Measurements from ENCODE around the gene ENOX1.
A peak's percentile ranks its signal among the peaks of the same experiment; 100 is the strongest.

Gene ENOX1

DNA sequence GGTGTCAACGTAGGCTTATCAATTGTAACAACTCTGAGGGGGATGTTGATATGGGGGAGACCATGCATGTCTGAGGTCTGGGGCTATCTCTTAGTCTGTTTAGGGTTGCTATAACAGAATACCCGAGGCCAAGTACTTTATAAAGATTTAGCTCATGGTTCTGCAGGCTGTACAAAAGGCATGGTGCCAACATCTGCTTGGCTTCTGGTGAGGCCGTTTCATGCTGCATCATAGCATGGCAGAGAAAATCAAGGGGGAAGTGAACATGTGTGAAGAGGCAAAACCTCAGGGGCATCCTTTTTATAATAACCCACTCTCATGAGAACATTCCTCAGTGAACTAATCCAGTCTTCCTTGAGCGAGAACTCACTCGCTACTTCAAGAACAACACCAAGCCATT lies 353.8 kb downstream of the ENOX1 start:
- no peaks in the 10 kb centered on the region for H3K27me3 ChIP-seq (replicated peaks in 2 of 5; ENCODE audit: control insufficient read depth in 4 of 5, insufficient read depth in 5 of 5, low read length in 4 of 5)
- H3K27ac ChIP-seq (ENCODE audit: insufficient read depth in 1 of 2, low read depth in 1 of 2, low read length in 2 of 2, poor library complexity in 1 of 2, severe bottlenecking in 2 of 2): no peak overlapping the region
- 85% methylated on average over 3 of the region's 5 CpGs for WGBS (ENCODE audit: insufficient coverage)
- ChIA-PET POLR2A (no interaction called here), CTCF (no interaction called here)
- H3K4me1 ChIP-seq (ENCODE audit: control extremely low read depth in 1 of 4, control insufficient read depth in 4 of 4, insufficient read depth in 4 of 4, low read length in 3 of 4): no peaks in the 10 kb centered on the region
- H3K36me3 ChIP-seq (ENCODE audit: control insufficient read depth in 4 of 4, insufficient read depth in 4 of 4, low read length in 3 of 4): no peaks in the 10 kb centered on the region
- peak in 2 of 3 donors; percentile 1 to 34 for DNase-seq
- H3K9me3 ChIP-seq (ENCODE audit: control extremely low read depth in 1 of 5, control insufficient read depth in 4 of 5, insufficient read depth in 2 of 5, low read depth in 1 of 5, low read length in 4 of 5): no peaks in the 10 kb centered on the region
- H3K4me3 ChIP-seq (ENCODE audit: control insufficient read depth in 1 of 7, extremely low read depth in 1 of 7, insufficient read depth in 4 of 7, low read depth in 2 of 7, low read length in 6 of 7): no peak overlapping the region

DNA sequence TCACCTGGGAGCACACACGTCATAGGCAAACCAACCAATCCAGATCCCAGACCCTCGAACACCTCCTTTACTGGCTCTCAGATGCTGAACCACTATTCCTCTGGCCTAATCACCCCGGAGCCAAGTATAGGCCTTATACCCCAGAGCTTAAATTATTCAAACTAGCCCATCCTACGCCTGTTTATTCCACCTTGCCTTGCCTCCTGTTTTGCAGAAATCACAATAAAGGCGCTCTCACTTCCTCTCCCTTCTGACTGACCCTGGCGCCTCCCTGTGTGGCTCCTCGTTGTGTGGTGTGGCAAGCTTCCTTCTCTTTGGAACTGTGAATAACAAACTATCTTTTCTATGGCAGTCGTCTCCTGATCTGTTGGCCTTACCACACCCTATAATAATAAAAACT lies 354.9 kb downstream of the ENOX1 start:
- 100% methylated on average over 7 of the region's 8 CpGs for WGBS (ENCODE audit: insufficient coverage)
- POLR2A ChIA-PET: no interaction called here
- Histone ChIP-seq H3K4me3 (ENCODE audit: control insufficient read depth in 1 of 7, extremely low read depth in 1 of 7, insufficient read depth in 4 of 7, low read depth in 2 of 7, low read length in 6 of 7) (no peak overlapping the region), H3K27me3 (replicated peaks in 2 of 5; ENCODE audit: control insufficient read depth in 4 of 5, insufficient read depth in 5 of 5, low read length in 4 of 5) (no peaks in the 10 kb centered on the region), H3K4me1 (ENCODE audit: control extremely low read depth in 1 of 4, control insufficient read depth in 4 of 4, insufficient read depth in 4 of 4, low read length in 3 of 4) (no peaks in the 10 kb centered on the region), H3K9me3 (ENCODE audit: control extremely low read depth in 1 of 5, control insufficient read depth in 4 of 5, insufficient read depth in 2 of 5, low read depth in 1 of 5, low read length in 4 of 5) (no peaks in the 10 kb centered on the region), H3K36me3 (ENCODE audit: control insufficient read depth in 4 of 4, insufficient read depth in 4 of 4, low read length in 3 of 4) (no peaks in the 10 kb centered on the region), H3K27ac (ENCODE audit: insufficient read depth in 1 of 2, low read depth in 1 of 2, low read length in 2 of 2, poor library complexity in 1 of 2, severe bottlenecking in 2 of 2) (no peak overlapping the region)
- no peak for DNase-seq
- CTCF ChIA-PET: no interaction called here

DNA sequence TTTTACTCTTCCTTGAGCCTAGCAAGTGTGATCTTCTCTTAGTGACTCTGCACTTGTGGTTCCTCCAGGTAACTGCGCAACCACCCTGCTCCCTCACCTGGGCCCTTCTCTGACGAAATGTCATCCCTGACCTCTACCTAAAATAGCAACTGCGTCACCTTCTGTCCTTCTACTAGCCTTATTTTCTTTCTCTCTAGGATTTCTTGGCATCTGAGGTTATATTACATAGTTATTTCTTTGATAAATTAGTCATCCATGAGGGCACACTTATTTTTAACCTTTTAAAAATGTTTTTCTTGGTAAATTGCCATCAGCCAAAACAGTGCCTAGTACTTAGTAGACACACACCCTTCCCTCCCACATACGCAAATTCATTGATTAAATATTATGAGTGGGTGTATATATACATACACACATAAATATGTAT lies 355.5 kb downstream of the ENOX1 start:
- Histone ChIP-seq H3K27ac (ENCODE audit: insufficient read depth in 1 of 2, low read depth in 1 of 2, low read length in 2 of 2, poor library complexity in 1 of 2, severe bottlenecking in 2 of 2) (no peak overlapping the region), H3K9me3 (ENCODE audit: control extremely low read depth in 1 of 5, control insufficient read depth in 4 of 5, insufficient read depth in 2 of 5, low read depth in 1 of 5, low read length in 4 of 5) (no peaks in the 10 kb centered on the region), H3K36me3 (ENCODE audit: control insufficient read depth in 4 of 4, insufficient read depth in 4 of 4, low read length in 3 of 4) (no peaks in the 10 kb centered on the region), H3K4me3 (ENCODE audit: control insufficient read depth in 1 of 7, extremely low read depth in 1 of 7, insufficient read depth in 4 of 7, low read depth in 2 of 7, low read length in 6 of 7) (no peak overlapping the region), H3K4me1 (ENCODE audit: control extremely low read depth in 1 of 4, control insufficient read depth in 4 of 4, insufficient read depth in 4 of 4, low read length in 3 of 4) (no peaks in the 10 kb centered on the region), H3K27me3 (replicated peaks in 2 of 5; ENCODE audit: control insufficient read depth in 4 of 5, insufficient read depth in 5 of 5, low read length in 4 of 5) (no peaks in the 10 kb centered on the region)
- DNase-seq: no peak
- WGBS (ENCODE audit: insufficient coverage): 100% methylated on average over 1 of the region's 4 CpGs
- ChIA-PET POLR2A (no interaction called here), CTCF (no interaction called here)

DNA sequence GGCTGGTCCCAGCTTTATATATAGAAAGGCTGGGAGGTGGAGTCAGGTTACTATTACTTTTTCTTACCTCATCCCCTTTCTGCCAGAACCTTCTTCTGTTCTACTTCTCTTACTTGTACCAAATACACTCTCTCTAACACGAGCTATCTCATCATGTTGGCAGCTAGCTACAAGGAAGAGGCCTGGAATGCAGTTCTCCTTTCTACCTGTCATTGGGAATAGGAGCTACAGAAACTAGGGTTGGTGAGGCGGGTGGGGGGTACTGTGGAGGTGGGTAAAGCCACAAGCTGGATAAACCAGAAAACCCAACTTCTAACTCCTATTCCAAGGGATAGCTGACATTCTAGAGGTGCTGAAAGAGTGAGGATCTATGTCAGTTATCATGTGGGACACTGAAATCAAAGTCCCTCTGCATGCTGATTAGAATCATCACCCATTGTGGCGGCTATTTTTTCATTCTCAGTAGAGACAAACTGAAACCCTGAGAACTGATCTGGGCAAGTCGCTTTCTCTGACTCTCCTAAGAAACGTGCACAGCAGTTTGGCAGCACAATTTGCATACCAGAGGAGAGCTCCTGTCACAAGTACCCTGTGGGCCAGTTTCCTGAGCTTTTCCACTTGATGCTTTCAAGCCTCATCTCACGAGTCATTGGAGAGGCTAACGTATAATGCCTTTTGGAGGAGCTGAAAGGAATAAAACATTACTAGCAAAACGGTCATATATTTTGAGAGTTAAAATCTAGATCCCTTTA lies 358.1 kb downstream of the ENOX1 start:
- POLR2A ChIA-PET: no interaction called here
- Histone ChIP-seq H3K4me3 (ENCODE audit: control insufficient read depth in 1 of 7, extremely low read depth in 1 of 7, insufficient read depth in 4 of 7, low read depth in 2 of 7, low read length in 6 of 7) (no peak overlapping the region), H3K27ac (ENCODE audit: insufficient read depth in 1 of 2, low read depth in 1 of 2, low read length in 2 of 2, poor library complexity in 1 of 2, severe bottlenecking in 2 of 2) (no peak overlapping the region), H3K36me3 (ENCODE audit: control insufficient read depth in 4 of 4, insufficient read depth in 4 of 4, low read length in 3 of 4) (no peaks in the 10 kb centered on the region), H3K9me3 (ENCODE audit: control extremely low read depth in 1 of 5, control insufficient read depth in 4 of 5, insufficient read depth in 2 of 5, low read depth in 1 of 5, low read length in 4 of 5) (no peaks in the 10 kb centered on the region), H3K27me3 (replicated peaks in 2 of 5; ENCODE audit: control insufficient read depth in 4 of 5, insufficient read depth in 5 of 5, low read length in 4 of 5) (no peaks in the 10 kb centered on the region), H3K4me1 (ENCODE audit: control extremely low read depth in 1 of 4, control insufficient read depth in 4 of 4, insufficient read depth in 4 of 4, low read length in 3 of 4) (no peaks in the 10 kb centered on the region)
- CTCF ChIA-PET: no interaction called here
- 90% methylated on average over 6 of the region's 8 CpGs for WGBS (ENCODE audit: insufficient coverage)
- no peak for DNase-seq

DNA sequence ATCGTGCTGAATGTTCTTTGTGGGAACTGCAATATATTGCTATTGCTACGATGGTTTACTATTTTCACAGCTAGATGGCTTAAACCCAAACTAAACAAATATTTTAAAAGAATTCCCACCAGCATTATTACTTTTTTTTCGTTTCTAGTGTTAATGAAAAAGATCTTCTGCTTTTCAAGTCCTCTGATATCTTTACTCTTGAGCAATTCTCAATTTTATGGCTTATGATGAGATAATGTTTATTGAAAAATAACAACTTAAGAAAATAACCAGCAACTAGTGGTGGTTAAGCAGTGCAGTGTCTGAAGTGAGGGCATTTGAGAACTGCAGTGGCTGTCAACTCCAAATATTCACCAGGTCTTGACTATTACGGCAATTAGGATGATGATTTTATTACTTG lies 360.4 kb downstream of the ENOX1 start:
- DNase-seq: no peak
- Histone ChIP-seq H3K36me3 (ENCODE audit: control insufficient read depth in 4 of 4, insufficient read depth in 4 of 4, low read length in 3 of 4) (no peaks in the 10 kb centered on the region), H3K4me1 (ENCODE audit: control extremely low read depth in 1 of 4, control insufficient read depth in 4 of 4, insufficient read depth in 4 of 4, low read length in 3 of 4) (no peaks in the 10 kb centered on the region), H3K9me3 (ENCODE audit: control extremely low read depth in 1 of 5, control insufficient read depth in 4 of 5, insufficient read depth in 2 of 5, low read depth in 1 of 5, low read length in 4 of 5) (no peaks in the 10 kb centered on the region), H3K27me3 (replicated peaks in 2 of 5; ENCODE audit: control insufficient read depth in 4 of 5, insufficient read depth in 5 of 5, low read length in 4 of 5) (no peaks in the 10 kb centered on the region), H3K27ac (ENCODE audit: insufficient read depth in 1 of 2, low read depth in 1 of 2, low read length in 2 of 2, poor library complexity in 1 of 2, severe bottlenecking in 2 of 2) (no peak overlapping the region), H3K4me3 (ENCODE audit: control insufficient read depth in 1 of 7, extremely low read depth in 1 of 7, insufficient read depth in 4 of 7, low read depth in 2 of 7, low read length in 6 of 7) (no peak overlapping the region)
- POLR2A ChIA-PET: no interaction called here
- CTCF ChIA-PET: no interaction called here
- no CpG with 5 or more reads among the region's 4 CpGs for WGBS (ENCODE audit: insufficient coverage)

DNA sequence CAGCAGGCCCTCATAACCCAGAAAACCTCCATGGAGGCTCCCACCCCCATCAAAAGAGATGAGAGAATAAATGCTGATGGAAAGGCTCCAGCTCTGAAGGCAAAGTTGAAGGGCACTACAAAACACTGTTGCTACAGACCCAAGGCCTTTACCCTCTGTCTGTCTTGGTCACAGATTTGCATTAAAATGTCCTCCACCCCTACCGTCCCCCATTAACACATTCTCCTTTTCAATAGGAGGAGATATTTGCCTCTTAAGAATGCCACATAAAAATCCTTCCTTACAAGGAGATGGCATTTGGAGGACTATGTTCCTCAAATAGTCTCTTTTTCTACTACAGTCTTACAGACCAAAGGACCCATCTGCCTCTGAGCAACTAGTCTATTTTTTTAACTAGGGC lies 361.5 kb downstream of the ENOX1 start:
- POLR2A ChIA-PET: no interaction called here
- 86% methylated on average over 1 of the region's 1 CpG for WGBS (ENCODE audit: insufficient coverage)
- Histone ChIP-seq H3K27ac (ENCODE audit: insufficient read depth in 1 of 2, low read depth in 1 of 2, low read length in 2 of 2, poor library complexity in 1 of 2, severe bottlenecking in 2 of 2) (no peak overlapping the region), H3K36me3 (ENCODE audit: control insufficient read depth in 4 of 4, insufficient read depth in 4 of 4, low read length in 3 of 4) (no peaks in the 10 kb centered on the region), H3K9me3 (ENCODE audit: control extremely low read depth in 1 of 5, control insufficient read depth in 4 of 5, insufficient read depth in 2 of 5, low read depth in 1 of 5, low read length in 4 of 5) (peaks cover 0 to 5% (median 0%) of the 10 kb centered on the region in 5 experiments), H3K4me3 (ENCODE audit: control insufficient read depth in 1 of 7, extremely low read depth in 1 of 7, insufficient read depth in 4 of 7, low read depth in 2 of 7, low read length in 6 of 7) (no peak overlapping the region), H3K27me3 (replicated peaks in 2 of 5; ENCODE audit: control insufficient read depth in 4 of 5, insufficient read depth in 5 of 5, low read length in 4 of 5) (no peaks in the 10 kb centered on the region), H3K4me1 (ENCODE audit: control extremely low read depth in 1 of 4, control insufficient read depth in 4 of 4, insufficient read depth in 4 of 4, low read length in 3 of 4) (no peaks in the 10 kb centered on the region)
- CTCF ChIA-PET: no interaction called here
- no peak for DNase-seq

DNA sequence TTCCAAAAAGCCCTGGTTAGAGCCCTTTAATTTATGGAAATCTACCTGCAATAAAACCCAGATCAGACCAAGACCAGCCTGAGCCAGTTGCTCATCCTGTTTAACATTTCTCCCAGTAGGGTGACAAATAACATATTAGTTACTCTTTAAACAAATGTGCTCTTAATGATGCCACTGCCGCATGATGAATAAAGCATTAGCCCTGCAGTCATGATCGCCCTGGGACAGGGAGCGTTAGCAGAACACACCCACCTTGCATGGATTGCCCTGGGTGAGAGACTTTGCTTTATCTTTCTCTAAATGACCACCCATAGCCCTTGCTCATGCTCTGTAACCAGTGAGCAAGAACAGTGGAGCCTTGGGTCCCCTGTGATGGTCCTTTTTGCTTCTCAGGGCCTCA lies 362.4 kb downstream of the ENOX1 start:
- WGBS (ENCODE audit: insufficient coverage): 97% methylated on average over 3 of the region's 3 CpGs
- ChIA-PET CTCF (no interaction called here), POLR2A (no interaction called here)
- no peak for DNase-seq
- Histone ChIP-seq H3K27ac (ENCODE audit: insufficient read depth in 1 of 2, low read depth in 1 of 2, low read length in 2 of 2, poor library complexity in 1 of 2, severe bottlenecking in 2 of 2) (no peak overlapping the region), H3K4me3 (ENCODE audit: control insufficient read depth in 1 of 7, extremely low read depth in 1 of 7, insufficient read depth in 4 of 7, low read depth in 2 of 7, low read length in 6 of 7) (no peak overlapping the region), H3K9me3 (ENCODE audit: control extremely low read depth in 1 of 5, control insufficient read depth in 4 of 5, insufficient read depth in 2 of 5, low read depth in 1 of 5, low read length in 4 of 5) (peaks cover 0 to 7% (median 0%) of the 10 kb centered on the region in 5 experiments), H3K36me3 (ENCODE audit: control insufficient read depth in 4 of 4, insufficient read depth in 4 of 4, low read length in 3 of 4) (no peaks in the 10 kb centered on the region), H3K27me3 (replicated peaks in 2 of 5; ENCODE audit: control insufficient read depth in 4 of 5, insufficient read depth in 5 of 5, low read length in 4 of 5) (no peaks in the 10 kb centered on the region), H3K4me1 (ENCODE audit: control extremely low read depth in 1 of 4, control insufficient read depth in 4 of 4, insufficient read depth in 4 of 4, low read length in 3 of 4) (no peaks in the 10 kb centered on the region)
